SJCRH30 (cell line): ENCODE measurements around the gene RAB35. TPM values are rescaled to one million over a fixed set of nuclear protein-coding genes. Genes with fewer than 3 reads are reported as not detected.

ENCODE experiments used
- DNase-seq, 2 experiments: peaks; one replicate each; pipeline ENCODE4 v3.0.0-alpha.2; 2015 to 2020
- H3K27ac ChIP-seq: fragments of 250-450 bp; sonication (Bioruptor Pico); 2 replicates; pipeline ENCODE4 v1.5.1; 2020; ENCODE audit warnings: mild to moderate bottlenecking, moderate library complexity
- H3K27me3 ChIP-seq: fragments of 250-450 bp; sonication (Bioruptor Pico); 2 replicates; pipeline ENCODE4 v1.5.1; 2020; ENCODE audit warnings: mild to moderate bottlenecking, moderate library complexity
- H3K36me3 ChIP-seq: fragments of 250-450 bp; sonication (Bioruptor Pico); 2 replicates; pipeline ENCODE4 v1.5.1; 2020; ENCODE audit warnings: mild to moderate bottlenecking, moderate library complexity
- H3K4me1 ChIP-seq: fragments of 250-450 bp; sonication (Bioruptor Pico); 2 replicates; pipeline ENCODE4 v1.5.1; 2020; ENCODE audit warnings: mild to moderate bottlenecking, moderate library complexity
- H3K4me3 ChIP-seq: fragments of 250-450 bp; sonication (Bioruptor Pico); 2 replicates; pipeline ENCODE4 v1.5.1; 2020; ENCODE audit warnings: mild to moderate bottlenecking, moderate library complexity
- H3K9me3 ChIP-seq: fragments of 250-450 bp; sonication (Bioruptor Pico); replicated peaks from 2 replicates; pipeline ENCODE4 v1.5.1; 2020; ENCODE audit warnings: mild to moderate bottlenecking, moderate library complexity
- total RNA-seq: library from RNA; depleted of rRNA; stranded (reverse); fragments of >200 nt; shearing (Covaris generic); gene quantifications from 2 replicates; pipeline ENCODE4 v1.2.3, GENCODE V29; 2014

RAB35 gene
- total RNA-seq, 1 experiment from 2014 or later, result 27.6 TPM

DNA sequence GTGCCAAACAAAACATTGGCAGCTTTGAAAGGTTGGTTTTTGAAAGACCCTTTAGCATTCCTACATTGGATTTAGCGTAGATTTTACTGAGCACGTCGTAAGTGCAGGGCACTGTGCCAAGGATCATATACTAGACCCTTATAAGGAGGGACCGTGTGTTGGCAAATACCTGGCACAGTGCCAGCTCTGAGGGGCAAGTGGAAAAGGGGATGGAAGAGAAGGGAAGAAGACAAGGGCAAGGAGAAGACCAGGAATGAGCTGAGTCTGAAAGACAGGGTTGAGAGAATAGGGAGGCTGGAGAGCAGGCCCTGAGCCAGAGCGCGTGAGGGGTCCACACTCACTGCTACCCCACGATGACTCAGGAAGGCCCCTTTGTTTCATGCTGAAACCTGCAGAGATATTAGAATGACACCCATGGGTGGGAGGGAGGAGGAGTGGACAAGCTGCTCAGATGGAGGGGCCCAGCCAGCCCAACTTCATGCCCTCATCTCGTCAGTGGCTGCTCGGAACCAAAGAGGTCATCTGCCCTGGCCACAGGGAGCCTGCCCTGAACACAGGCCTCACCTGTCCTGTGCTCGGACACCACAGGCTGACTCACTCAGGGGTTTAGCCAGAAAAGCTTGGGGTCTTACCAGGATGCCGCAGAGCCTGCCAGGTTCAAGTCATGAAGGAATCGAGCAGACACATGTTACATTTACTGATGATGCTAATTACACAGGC, 25.0 kb downstream of the RAB35 start:
- no peaks in the 10 kb centered on the region for H3K36me3 ChIP-seq
- no peak overlapping the region for H3K4me3 ChIP-seq
- H3K9me3 ChIP-seq, result no peaks in the 10 kb centered on the region
- H3K27me3 ChIP-seq, result no peaks in the 10 kb centered on the region
- peaks cover 15% of the 10 kb centered on the region; the same call in 1 of the 2 replicates for H3K4me1 ChIP-seq
- peak in 1 of 2 experiments; percentile 24 for DNase-seq
- H3K27ac ChIP-seq, result no peak overlapping the region

DNA sequence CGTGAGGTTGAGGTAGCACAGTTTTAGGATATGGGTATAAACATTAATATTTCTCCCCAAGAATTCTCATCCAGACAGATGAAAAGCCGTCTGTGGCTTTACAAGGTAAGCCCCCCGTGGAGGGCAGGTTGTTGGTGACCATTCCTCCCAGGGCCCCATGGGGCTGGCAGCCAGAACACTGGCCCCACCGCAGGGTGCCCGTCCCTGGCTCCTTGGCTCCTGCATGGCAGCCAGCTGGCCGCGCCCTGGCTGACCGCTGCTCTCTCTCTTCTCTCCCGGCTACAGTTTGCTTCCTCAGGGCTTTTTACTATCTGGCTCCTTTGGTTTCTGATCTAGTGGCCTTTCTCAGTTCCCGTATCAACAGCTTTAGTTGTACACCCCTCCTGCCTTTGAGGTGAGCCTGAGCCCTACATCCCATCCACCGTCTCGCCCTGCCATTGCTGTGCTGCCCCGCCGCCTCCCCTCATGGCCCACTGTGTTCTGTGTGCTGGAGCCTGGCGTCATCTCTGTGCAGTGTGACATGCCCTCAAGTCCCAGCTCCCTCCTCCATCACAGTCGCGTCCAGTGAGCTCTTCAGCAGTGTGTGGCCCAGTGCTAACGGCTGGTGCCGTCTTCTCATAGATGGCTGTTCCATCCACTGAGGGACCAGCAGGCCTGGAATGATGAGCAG, 25.8 kb downstream of the RAB35 start:
- Histone ChIP-seq H3K4me3 (no peak overlapping the region), H3K36me3 (no peaks in the 10 kb centered on the region), H3K27ac (peak overlapping the region; percentile 23; the same call in 1 of the 2 replicates), H3K4me1 (peaks cover 15% of the 10 kb centered on the region; the same call in 1 of the 2 replicates), H3K9me3 (no peaks in the 10 kb centered on the region), H3K27me3 (no peaks in the 10 kb centered on the region)
- no peak for DNase-seq

DNA sequence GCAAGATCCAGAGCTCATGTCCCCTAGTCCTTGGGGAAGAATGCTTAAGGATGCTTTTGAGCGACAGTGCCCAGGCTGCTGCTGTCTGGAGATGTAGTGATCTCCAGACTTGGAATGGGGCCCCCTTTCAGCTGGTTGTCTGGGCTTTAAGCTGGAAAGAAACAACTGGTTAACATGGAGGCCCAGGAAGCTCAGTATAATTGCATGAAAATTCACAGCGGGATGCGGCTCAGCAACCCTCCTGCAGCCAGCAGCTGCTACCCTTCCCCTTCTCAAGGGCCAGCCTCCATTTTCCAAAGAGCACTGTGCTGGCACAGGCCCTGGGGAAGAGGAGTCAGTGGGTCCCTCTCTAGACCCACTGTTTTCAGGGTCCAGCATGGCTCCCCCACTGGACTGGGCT, 26.3 kb downstream of the RAB35 start:
- Histone ChIP-seq H3K27ac (peak overlapping the region; percentile 23; the same call in 1 of the 2 replicates), H3K27me3 (no peaks in the 10 kb centered on the region), H3K9me3 (no peaks in the 10 kb centered on the region), H3K4me3 (no peak overlapping the region), H3K36me3 (no peaks in the 10 kb centered on the region), H3K4me1 (peaks cover 15% of the 10 kb centered on the region; the same call in 1 of the 2 replicates)
- DNase-seq, result peak; percentile 42 to 59

DNA sequence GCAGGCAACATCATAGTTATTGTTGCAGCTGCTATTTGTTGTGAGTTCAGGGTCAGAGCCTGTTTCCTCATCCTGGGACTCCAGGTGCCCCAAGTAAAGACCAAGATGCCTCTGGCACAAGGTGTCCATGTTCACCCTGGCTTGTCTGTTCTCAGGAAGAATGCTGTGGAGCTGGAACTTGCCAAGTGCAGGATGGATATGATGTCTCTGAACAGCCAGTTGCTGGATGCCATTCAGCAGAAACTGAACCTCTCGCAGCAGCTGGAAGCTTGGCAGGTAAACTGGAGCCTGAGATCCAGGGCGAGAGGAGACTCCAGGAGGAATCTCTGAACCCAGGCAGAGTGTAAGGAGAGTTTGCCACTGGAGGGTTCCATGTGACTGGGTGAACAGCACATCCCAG, 26.8 kb downstream of the RAB35 start:
- H3K27me3 ChIP-seq, result no peaks in the 10 kb centered on the region
- no peak for DNase-seq
- peaks cover 15% of the 10 kb centered on the region; the same call in 1 of the 2 replicates for H3K4me1 ChIP-seq
- H3K9me3 ChIP-seq, result no peaks in the 10 kb centered on the region
- H3K36me3 ChIP-seq, result no peaks in the 10 kb centered on the region
- no peak overlapping the region for H3K4me3 ChIP-seq
- H3K27ac ChIP-seq, result no peak overlapping the region

DNA sequence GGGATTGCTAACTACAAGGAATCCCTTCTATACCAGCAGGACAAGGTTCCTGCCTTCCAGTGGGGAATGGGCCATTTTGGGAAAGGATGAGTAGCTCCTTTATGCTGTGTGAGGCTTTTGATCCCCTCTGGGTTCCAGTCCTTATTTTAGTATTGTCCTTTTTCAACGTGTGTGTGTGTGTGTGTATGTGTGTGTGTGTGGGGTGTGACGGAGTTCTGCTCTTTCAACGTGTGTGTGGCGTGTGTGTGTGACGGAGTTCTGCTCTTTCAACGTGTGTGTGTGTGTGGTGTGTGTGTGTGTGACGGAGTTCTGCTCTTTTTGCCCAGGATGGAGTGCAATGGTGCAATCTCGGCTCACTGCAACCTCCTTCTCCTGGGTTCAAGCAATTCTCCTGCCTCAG, 27.4 kb downstream of the RAB35 start:
- Histone ChIP-seq H3K4me1 (peaks cover 11% of the 10 kb centered on the region; the same call in 1 of the 2 replicates), H3K36me3 (no peaks in the 10 kb centered on the region), H3K27me3 (no peaks in the 10 kb centered on the region), H3K4me3 (no peak overlapping the region), H3K9me3 (no peaks in the 10 kb centered on the region), H3K27ac (no peak overlapping the region)
- no peak for DNase-seq

DNA sequence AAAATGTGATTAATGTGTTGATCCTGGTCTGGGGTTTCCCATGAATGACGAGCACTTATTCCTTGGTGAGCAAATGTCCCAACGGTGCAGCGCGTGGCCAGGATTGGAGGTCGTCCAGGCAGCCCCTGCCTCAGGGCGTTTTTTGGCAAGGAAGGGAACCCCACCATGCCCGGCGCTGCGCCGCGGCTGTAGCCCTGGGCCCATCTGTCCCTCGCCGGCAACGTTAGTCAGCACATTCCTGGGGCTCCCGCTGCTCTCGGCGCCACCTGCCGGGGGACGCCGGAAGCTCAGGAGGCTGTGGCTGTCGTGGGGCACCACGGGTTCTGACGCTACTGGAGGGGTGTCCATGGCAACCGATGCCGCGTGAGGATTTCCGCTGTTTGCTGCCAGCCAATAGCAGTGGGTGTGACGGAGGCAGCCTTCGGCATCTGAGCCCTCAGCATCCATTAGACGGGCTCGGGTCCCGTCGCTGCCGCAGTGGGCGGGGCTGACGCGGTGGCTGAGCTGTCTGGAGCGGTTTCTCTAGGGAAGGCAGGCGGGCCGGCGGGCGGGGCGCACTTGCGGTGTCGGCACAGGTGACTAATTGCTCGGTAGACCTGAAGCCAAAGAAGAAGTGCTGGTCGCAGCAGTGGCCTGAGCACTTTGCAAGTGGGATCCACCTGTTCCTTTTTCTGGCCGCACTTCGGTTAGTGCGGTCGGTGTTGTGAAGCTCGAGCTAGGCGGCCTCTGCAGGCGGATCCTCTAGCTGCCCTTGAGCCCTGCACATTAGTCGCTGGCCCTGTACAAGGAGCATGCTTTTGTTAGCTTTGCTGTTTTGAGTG, 29.5 kb downstream of the RAB35 start:
- H3K4me1 ChIP-seq, result peaks cover 8% of the 10 kb centered on the region; the same call in 1 of the 2 replicates
- peak; percentile 98 to 99 for DNase-seq
- no peaks in the 10 kb centered on the region for H3K36me3 ChIP-seq
- no peaks in the 10 kb centered on the region for H3K27me3 ChIP-seq
- peak overlapping the region; percentile 40 for H3K4me3 ChIP-seq
- H3K27ac ChIP-seq, result no peak overlapping the region
- H3K9me3 ChIP-seq, result no peaks in the 10 kb centered on the region

DNA sequence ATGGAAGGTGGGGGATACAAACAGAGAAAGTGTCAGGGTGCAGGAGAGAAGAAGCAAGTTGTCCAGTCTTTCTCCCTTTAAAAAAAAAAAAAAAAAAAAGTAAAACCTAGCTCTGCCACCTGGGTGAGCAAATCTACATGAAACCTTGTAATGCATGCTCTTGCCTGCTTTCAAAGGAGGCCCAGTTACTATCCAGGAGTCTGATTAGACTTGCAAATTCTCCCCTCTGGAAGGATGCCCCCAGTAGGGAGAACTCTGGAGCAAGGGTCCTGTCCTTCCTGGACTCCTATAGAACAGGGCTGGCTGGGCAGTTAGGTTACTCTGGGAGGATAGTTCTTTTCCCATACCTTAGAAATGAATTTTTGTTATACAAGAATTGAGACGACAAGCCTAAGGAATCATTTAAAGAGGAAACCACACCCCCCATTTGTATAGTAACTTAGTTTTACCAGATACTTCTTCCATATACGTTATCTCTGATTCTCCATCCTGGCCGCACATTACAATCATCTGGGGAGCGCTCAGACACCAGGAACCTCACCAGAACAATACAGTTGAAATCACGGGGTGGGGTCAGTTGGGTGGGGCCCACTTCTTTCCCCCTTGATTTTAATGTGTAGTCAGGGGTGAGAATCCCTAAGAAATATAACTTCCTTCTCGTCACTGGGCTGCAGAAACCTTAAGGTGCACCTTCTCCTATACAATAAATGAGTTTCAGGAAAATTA, 30.5 kb downstream of the RAB35 start:
- no peaks in the 10 kb centered on the region for H3K9me3 ChIP-seq
- H3K27me3 ChIP-seq, result no peaks in the 10 kb centered on the region
- H3K4me3 ChIP-seq, result peak overlapping the region; percentile 27; the same call in 1 of the 2 replicates
- H3K36me3 ChIP-seq, result no peaks in the 10 kb centered on the region
- H3K27ac ChIP-seq, result no peak overlapping the region
- H3K4me1 ChIP-seq, result peaks cover 8% of the 10 kb centered on the region; the same call in 1 of the 2 replicates
- no peak for DNase-seq

DNA sequence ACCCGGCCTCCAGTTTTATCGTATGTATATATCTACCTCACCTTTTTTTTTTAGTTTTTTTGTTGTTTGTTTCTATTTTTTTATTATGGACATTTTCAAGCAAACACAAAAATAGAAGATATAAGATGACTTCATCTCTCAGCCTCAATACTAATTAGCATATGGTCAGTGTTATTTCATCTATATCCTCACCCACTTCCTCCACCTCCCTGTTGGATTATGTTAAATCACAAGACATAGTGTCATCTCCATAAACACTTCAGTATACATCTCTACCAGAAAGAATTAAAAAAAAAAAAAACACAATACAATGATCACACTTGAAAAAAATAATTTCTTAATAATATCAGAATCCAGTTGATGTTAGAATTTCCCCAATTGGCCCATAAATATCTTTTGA, 34.9 kb downstream of the RAB35 start:
- H3K27me3 ChIP-seq, result no peaks in the 10 kb centered on the region
- H3K9me3 ChIP-seq, result no peaks in the 10 kb centered on the region
- no peaks in the 10 kb centered on the region for H3K36me3 ChIP-seq
- H3K4me3 ChIP-seq, result no peak overlapping the region
- DNase-seq, result no peak
- H3K4me1 ChIP-seq, result no peaks in the 10 kb centered on the region
- H3K27ac ChIP-seq, result no peak overlapping the region

DNA sequence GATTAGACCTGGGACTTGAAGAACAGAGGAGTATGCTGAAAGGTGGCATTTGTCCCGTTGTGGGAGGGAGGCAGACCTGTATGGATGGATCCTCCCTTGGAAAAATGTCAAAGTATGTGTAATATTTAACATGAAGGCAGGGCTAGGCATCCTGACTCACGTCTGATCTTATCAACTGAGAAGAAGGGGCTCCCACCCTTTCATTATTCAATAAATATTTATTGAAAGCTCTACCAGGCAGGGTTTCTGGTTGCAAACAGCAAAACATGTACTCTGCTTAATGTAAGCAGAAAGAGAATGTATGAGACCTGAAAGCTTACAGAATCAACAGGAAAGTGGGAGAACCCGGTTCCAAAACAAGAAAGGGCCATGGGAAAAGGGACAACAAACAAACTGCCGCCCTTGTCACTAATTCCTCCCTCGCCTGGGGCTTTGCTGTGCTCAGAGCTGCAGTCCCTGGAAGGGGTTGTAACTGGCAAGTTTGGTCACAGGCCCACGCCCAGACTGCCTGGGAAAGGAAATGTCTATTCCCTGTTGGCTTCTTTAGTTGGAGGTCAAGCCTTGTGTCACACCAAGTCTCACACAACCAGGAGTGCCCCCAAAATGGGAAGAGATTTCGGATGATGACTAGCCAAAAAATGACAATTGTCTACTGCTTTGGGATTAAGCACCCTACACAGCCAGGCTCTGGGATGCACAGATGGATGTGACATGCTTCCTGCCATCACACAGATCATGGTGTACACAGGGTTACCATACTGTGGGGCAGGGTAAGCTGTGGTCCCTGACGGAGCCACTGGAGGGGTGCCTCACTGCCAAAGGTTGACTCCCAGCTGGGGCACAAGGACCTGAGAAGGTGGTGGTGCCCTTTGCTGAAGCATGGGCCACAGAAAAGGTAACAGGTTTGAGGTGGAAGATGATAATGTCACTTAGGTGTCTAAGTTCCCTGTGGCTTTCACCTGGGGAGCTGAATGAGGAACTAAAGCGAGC, 36.8 kb downstream of the RAB35 start:
- no peaks in the 10 kb centered on the region for H3K9me3 ChIP-seq

DNA sequence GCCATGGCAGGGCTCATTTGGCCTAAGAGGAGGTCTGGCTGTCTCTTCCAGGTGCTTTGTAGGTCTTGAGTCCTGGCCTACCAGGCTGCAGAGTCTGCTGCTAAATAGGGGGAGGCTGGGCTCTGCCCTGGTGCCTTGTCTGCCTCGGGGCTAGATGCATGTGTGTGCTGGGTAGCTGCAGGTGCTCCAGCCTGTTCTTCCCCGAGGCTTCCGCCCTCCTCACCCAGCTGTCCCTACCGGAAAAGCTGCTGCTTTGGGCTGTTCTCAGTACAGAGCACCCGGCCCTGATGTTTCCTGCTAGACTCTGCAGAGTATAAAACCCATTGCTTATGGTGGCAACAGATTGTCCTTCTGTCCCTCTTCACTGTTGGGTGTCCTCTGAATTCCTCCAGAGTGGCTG, 37.7 kb downstream of the RAB35 start:
- Histone ChIP-seq H3K9me3 (no peaks in the 10 kb centered on the region), H3K36me3 (no peaks in the 10 kb centered on the region), H3K27me3 (no peaks in the 10 kb centered on the region), H3K4me3 (no peak overlapping the region), H3K4me1 (no peaks in the 10 kb centered on the region), H3K27ac (no peak overlapping the region)
- no peak for DNase-seq

More for the DNA sequence above, 36.8 kb downstream of the RAB35 start:
- DNase-seq, result no peak
- Histone ChIP-seq H3K4me3 (no peak overlapping the region), H3K36me3 (no peaks in the 10 kb centered on the region), H3K27ac (no peak overlapping the region), H3K27me3 (no peaks in the 10 kb centered on the region), H3K4me1 (no peaks in the 10 kb centered on the region)

DNA sequence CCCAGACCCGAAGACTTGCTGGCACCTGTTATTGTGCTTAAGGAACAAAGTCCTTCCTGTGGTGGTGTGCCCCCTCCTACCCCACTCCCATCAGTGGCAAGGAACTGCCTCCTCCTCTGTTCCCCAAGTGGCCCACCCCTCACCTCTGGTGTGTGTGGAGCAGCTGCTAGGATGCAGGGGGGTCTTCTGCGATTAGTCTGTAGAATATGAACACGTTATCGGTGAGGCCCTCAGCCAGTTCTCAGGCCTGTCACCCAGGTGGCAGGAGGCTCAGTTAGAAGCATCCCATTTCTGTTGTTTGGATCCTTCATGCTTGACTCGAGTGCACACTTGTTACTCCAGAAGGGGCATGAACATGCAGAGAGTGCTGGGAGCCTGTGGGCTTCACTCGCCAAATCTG, 39.3 kb downstream of the RAB35 start:
- no peaks in the 10 kb centered on the region for H3K36me3 ChIP-seq
- H3K4me3 ChIP-seq, result no peak overlapping the region
- H3K9me3 ChIP-seq, result no peaks in the 10 kb centered on the region
- H3K27me3 ChIP-seq, result no peaks in the 10 kb centered on the region
- DNase-seq, result no peak
- H3K4me1 ChIP-seq, result no peaks in the 10 kb centered on the region
- H3K27ac ChIP-seq, result no peak overlapping the region

DNA sequence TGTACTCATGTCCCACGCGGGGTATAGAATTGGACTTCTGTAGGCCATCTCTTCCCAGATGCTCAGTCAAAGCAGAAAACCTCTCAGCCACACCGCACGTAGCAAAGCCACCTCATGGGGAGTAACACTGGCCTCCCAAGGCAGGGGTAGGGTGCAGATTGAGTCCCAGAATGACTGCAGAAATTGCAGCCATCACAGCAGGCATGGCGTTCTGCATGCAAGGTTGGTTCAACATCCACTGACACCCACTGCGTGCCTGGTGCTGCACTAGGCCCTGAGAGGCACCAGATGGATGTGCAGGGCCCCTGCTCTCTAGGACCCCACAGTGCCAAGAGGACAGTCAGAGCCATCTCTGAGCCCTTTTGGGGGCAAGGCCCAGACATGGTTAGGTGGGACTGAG, 39.9 kb downstream of the RAB35 start:
- Histone ChIP-seq H3K27me3 (no peaks in the 10 kb centered on the region), H3K4me3 (no peak overlapping the region), H3K27ac (no peak overlapping the region), H3K9me3 (no peaks in the 10 kb centered on the region), H3K36me3 (no peaks in the 10 kb centered on the region), H3K4me1 (no peaks in the 10 kb centered on the region)
- DNase-seq, result no peak

DNA sequence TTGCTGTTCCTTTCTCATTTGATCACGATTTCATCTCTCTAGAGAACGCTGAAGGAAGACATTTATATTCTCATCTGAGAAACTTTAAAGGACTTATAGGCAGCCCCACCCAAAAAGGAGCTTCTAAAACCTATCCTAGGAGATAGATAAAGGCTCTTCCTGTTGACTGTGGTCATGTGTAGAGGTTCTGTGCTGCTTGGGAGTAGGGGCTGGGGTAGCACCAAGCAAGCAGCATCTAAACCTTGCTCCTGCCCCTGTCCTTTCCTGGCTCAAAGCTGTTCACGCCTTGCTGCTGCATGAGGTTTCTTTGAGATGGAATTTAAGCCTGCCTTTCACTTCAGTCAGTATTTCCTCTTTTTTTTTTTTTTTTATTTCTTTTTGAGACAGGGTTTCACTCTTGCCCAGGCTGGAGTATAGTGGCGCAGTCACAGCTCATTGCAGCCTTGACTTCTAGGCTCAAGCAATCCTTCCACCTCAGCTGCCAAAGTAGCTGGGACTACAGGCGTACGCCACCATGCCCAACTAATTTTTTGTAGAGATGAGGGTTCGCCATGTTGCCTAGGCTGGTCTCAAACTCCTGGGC, 41.4 kb downstream of the RAB35 start:
- Histone ChIP-seq H3K4me1 (no peaks in the 10 kb centered on the region), H3K36me3 (no peaks in the 10 kb centered on the region), H3K27ac (no peak overlapping the region), H3K4me3 (no peak overlapping the region), H3K27me3 (no peaks in the 10 kb centered on the region), H3K9me3 (no peaks in the 10 kb centered on the region)
- no peak for DNase-seq
